ENCODE data around the gene CNOT4.

CNOT4 gene

GRCh38 chr7:135389971-135390370, 119.9 kb downstream of the CNOT4 start:
- no peak for DNase-seq

- no peak for DNase-seq
Observed at GRCh38 chr7:135388616-135389015, 121.3 kb downstream of the CNOT4 start.

DNA sequence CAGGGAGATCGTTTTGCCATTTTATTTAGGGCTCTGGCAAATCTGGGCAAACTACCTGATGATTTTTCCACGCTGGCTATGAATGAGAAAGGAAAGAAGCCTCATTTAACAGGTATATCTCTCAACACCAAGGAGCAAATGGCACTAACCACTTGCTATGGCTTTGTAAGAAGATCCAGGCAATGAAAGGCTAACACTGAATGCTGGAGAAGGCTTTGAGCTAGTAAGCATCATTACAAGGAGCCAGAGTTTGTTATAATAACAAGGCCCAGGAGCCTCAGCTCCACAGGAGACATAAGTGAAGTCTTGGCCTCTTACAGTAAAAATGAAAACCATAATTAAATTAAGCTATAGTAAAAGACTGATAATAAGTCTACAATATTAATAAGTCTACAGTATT, 123.1 kb downstream of the CNOT4 start:
- DNase-seq: no peak

DNA sequence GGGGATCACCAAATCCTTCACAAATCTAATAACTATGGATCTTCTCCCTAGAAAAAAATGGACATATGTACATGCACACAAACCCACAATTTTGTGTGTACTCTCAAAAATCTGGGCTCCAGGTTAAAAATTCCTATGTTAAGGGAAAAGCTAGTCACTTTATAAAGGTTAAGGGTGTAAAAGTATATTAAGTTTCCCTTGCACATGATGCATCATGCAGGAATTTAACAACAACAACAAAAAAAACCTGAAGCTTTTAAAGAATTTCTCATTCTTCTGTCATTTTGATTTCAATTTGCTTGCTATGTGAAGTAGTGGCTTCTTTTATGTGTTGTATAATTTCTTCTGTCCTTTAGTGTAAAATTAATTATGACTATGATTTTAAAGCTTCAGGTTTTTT, 123.7 kb downstream of the CNOT4 start:
- no peak for DNase-seq

GRCh38 chr7:135385209-135385608, 124.7 kb downstream of the CNOT4 start:
- DNase-seq: no peak

- DNase-seq: no peak
Observed at GRCh38 chr7:135383525-135384175, 126.3 kb downstream of the CNOT4 start.

GRCh38 chr7:135382173-135382572, 127.7 kb downstream of the CNOT4 start:
- DNase-seq: no peak

DNA sequence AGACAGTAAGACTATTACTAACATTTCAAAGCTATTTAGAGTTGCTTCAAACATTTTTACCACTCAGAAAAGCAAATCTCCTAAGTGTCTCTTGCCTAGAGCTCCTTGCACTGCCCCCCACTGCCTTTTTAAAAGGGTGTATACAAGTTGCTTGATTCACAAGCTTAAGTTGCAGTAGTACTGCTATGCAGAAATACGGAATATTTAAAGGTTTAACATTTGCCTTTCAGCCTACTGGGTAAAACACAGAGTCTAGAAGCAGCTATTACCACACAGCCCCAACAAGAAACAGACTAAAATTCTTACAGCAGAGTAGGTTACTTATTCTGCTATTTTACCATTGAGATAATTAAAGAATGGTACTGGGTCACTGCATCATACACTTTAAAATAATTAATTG, 128.5 kb downstream of the CNOT4 start:
- DNase-seq: no peak

- no peak for DNase-seq
Observed at GRCh38 chr7:135380351-135380750, 129.6 kb downstream of the CNOT4 start.

- no peak for DNase-seq
Observed at GRCh38 chr7:135377171-135377570, 132.7 kb downstream of the CNOT4 start.

DNA sequence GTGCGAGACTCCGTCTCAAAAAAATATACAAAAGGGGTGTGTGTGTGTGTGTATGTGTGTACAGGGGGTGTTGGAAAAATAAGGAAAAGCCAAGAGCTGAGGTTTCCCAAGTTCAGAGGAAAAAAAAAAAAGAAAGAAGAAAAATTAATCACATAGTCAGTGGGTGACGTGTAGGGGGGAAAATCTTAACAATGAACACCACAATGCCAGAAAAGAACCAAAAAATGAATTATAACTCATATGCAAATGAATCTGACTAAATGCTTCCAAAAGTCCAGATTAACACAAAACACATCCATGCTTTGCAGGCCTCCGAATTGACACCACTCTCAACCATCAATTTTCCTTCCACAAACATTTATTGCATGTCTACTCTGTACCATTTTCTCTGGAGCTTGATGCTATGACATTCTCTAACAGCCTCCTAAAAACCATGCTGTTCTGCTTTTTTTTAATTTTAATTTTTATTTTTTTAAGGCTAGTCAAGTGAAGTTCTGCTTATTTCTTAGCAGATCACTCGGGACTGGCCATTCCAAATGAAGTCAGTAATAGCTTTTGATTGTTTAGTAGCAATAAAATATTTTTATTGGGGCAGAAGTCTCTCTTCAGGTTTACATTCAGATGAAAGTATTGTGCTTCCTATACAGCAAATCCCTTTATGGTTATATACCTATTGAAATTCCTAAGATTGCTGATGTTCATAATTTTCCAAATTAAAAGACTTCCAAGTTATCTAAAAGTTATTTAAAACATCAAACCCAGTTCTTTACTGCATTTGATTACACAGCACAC, 133.8 kb downstream of the CNOT4 start:
- no peak for DNase-seq

DNA sequence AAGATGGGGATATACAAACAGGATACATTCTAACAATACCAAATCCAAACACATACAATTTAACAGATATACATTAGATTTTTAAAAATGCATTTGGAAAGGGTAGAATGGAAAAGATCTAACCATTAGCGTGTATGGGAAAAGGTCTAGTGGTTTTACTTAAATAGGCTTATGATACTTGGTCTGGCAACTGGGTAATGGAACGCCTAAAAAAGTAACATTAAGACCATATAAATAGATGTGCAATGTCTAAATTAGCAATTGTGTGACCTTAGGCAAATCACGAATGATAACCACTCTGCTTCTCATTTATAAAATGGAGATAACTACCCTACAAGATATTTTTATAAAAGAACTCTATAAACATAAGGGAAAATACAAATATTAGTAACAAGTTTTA, 135.2 kb downstream of the CNOT4 start:
- DNase-seq: no peak

GRCh38 chr7:135372222-135372621, 137.7 kb downstream of the CNOT4 start:
- no peak for DNase-seq

- no peak for DNase-seq
Observed at GRCh38 chr7:135370656-135371055, 139.2 kb downstream of the CNOT4 start.

DNA sequence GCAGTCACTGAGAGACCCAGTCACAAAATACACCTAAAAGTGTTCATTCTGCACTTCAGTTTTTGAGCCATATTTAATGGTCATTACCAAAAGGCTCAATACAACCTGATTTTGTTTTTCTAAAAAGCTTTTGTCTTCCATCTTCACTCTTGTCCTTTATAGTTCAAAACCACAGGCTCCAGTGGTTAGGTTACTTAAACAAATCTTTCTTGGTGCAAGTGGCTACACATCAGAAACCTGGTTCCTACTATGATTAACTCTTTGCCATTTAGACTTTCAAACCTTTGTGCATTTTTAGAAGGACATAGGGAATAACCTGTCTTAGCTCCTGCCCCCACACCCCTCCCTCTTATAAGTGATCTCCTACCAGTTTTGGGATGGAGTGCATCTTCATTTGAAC, 140.5 kb downstream of the CNOT4 start:
- no peak for DNase-seq

DNA sequence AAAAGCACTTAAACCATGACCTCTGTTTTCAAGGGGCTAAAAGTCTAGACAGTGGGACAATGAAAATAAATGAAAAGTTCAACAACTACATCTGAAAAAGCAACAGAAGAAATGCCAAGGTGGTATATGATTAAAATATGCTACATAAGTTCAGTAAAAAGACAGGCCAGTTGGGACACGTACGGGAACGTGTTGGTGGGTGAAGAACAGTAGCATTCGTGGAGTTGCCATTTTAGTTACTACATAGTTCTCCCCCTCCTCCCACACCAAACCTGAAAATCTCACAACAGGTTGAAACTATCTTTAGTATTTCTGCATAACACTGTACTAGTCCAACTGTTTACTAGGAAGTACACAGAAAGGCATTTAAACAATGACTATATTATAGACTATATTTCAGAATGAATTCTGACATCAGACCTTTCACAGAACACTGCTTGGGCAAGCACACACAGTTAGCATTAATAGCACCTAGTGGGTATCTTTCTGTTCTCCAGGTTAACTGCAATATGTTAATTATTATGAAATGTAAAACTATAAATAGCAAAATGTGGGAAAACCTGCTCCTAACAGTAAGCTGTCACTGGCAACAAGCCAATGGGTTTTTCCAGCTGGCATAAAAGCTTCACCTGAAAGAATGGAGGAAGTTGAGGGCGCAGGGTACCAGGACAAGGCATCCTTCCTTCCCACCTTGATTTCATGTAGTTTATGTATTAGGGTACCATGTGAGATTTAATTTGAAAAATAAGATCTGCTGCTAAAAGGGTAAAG, 141.3 kb downstream of the CNOT4 start:
- no peak for DNase-seq

GRCh38 chr7:135366843-135367508, 142.9 kb downstream of the CNOT4 start:
- DNase-seq: no peak

DNA sequence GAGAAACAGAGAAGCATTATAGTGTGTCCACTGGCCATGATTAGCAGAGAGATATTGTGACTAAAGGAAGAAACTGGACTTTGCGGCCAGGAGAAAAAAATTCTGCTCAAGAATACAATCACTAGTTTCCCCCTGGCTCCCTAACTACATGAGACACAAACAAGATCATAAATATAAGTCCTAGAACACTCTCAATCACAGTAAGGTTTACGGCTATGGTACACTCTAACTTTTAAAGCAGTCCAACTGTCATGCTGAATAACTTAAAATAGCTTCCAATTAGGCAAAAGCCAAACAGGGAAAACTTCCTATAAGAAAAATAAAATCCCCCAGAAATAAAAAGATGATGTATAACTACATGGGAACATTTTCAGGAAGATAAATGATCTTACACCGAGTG, 144.2 kb downstream of the CNOT4 start:
- no peak for DNase-seq

DNA sequence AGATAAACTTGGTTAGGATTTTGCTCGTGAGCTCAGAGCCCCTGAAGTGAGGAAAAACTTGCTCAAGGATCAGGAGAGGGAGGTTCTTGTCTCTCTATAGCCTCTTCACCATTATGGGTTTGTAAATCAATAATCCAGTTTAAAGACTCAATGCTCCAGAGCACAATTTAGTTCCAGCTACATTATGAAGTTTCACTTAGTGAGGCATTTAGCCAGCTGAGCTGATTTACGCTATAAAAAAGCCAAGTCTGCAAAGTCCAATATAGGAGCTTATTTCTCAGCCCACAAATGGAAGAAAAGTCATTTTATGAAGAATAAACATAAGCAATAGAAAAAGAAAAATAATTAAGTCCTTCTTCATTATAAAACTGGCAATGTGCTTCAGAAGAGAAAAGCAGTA, 145.7 kb downstream of the CNOT4 start:
- DNase-seq: no peak

- no peak for DNase-seq
Observed at GRCh38 chr7:135362871-135363270, 147.0 kb downstream of the CNOT4 start.

GRCh38 chr7:135361788-135362187, 148.1 kb downstream of the CNOT4 start:
- no peak for DNase-seq

GRCh38 chr7:135359615-135360014, 150.3 kb downstream of the CNOT4 start:
- DNase-seq: no peak

DNA sequence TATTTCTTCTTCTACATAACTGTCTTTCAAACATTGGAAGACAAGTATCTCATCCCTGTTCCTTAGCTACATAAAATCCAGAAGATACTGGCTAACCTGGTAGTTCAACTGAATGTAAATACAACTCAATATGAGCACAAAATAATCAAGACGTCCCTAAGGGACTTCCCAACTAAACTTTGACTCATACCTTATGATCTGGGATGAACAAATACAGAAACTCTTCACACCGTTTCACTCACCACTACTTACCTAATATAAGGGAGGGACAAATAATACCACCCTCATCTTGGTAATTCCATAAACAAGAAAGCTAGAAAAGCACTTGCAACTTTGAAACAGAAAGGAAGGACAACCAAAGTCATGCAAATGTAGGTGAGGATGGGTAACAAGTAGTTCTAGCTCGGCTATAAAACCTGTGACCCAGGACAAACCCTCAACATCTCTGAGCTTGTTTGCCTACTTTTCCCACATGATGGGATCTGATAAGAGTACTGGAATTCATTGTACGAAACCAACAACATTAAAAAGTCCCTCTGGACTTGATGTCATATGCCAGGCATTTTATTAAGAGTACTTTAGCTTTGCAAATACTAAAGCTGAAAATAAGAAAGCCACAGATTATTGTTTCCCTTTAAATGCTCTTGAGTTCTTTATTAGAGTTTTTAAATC, 154.4 kb downstream of the CNOT4 start:
- DNase-seq: no peak

Data from NCI-H1694 treated with DMSO at 0.1 percent for 48 hours (cell line).